Midbrain (tissue), 1 donor: ENCODE data around the gene ADAMTS17.

ENCODE experiments used
- DNase-seq: peaks from one replicate; lab custom pipeline; 2025; lab: John Stamatoyannopoulos, UW

Gene ADAMTS17

DNA sequence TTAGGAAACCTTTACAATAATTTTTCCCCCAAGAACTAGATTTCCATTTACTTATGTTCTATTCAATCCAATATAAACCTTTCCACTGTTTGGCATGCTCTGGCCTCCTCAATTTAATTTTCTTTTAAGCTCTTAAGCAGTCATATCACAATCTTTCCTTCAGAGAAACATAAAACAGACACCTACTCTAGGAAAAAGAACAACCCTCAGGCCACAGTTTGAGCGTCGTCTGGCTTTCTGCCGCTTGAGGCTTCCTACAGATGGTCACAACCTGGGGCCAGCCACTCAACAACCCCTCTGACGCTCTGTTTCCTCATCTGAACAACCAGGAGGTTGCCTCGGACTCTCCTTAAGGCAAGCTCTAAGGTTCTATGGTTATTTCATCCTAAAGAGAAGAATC, 143.3 kb downstream of the ADAMTS17 start:
- DNase-seq = no peak

GRCh38 chr15:100196326-100197058, 145.3 kb downstream of the ADAMTS17 start:
- no peak for DNase-seq

DNA sequence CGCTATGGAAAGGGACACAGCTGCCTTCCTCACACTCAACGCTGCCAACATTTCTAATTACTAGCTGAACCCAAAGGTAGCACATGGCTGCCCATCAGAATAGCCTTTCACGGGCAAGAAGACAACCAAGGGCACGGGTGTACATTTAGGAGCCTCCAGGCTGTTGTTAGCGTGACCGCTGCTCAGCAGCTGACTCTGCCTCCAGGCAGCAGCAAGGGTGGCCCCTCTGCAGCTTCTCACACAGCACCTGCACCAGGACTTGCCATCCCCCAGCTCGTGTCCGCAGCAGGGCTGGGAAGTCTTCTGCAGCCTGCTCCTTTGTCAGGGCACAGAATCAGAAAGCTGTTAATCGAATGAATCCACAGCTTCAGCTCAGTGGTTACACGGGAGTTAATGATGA, 146.8 kb downstream of the ADAMTS17 start:
- no peak for DNase-seq

DNA sequence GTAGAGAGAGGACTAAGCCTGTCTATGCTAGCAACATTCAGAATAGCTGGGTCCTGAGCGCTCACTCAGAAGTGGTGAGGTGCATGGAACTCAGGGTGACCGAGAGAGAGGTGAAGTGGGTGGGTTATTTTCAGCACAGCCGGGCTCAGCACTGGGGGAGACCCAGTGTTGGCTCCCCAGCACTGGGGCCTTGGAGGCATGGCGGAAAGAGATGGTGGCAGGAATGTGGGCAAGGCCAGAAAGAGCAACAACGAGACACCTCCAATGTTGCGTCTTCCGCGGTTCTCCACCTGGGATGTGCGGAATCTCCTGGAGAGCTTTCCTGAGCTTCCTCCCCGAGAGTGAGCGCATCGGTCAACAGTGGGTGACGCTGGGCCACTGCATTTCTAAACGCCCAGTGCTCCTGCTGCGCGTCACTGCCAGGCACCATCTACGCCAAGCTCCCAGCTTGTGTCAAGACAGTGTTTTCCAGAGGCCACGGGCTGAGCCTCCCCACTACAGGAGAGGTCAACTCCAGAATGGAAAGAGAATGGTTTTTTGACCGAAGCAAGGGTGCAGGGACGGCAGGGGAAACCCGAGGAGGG, 148.4 kb downstream of the ADAMTS17 start:
- no peak for DNase-seq

DNA sequence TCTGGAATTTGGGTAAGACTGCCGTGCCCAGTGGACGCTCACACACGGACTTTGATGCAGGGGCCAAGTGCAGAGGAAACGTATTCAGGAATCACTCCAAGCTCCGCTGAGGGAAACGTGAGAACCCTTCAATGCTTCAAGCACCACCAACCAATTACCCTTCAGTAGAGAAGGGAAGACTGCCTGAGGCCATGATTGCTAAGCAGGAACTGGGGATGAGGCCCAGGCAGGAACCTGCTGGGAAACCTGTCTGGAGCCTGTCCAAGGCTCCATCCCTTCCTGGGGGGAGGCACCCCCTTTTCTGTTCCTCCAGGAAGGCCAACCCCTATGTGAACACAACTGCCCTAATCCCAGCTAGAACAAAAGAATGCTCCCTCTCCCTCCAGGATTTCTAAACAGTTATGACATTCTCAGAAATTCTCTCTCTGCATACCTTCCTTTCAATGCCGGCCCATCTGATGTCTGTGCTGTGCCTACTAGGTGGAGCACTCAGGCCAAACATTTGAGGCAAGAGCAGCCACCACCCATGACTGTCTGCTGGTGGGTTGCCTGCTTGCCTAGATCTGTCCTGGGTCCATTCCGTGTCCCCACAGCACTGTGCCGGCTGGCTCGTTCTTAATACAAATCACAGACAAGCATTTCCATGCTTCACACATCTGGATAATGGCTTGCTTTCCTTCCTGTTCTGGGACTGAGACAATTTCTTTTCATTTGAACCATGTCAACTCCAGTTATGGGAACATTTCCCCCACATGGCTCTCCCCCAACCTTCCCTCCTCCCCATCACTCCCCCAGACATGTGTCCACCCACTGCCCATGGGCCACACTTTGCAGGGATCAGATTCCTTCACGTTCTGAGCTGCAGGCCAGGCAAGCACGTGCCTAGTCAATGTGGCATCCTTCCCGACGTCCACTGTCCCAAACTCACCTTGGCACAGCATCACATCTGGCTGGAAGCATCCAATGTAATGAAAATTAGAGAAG, 149.4 kb downstream of the ADAMTS17 start:
- no peak for DNase-seq

GRCh38 chr15:100191161-100191560, 150.6 kb downstream of the ADAMTS17 start:
- DNase-seq = no peak

DNA sequence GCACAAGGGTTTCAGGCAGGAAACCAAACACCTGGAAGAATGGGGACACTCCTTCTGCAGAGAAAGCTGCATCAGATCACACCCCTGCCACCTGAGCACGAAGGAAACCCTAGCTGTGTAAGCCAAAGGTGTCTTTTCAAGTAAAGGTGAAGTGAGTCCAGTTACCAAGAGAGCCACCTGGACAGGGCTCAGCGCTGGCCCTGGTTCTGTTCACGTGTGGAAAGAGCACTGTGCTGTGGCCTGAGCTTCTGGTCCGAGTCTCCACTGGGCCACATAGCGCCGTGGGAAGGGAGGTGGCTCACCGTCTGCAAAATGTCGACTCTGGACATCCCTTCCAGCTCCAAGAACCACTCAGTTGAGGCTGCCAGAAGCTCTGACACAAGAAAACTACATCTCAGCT, 151.1 kb downstream of the ADAMTS17 start:
- DNase-seq = no peak

GRCh38 chr15:100189849-100190248, 151.9 kb downstream of the ADAMTS17 start:
- DNase-seq = no peak

- no peak for DNase-seq
These were observed 152.5 kb downstream of the ADAMTS17 start for GRCh38 chr15:100189319-100189718.

GRCh38 chr15:100187677-100188076, 154.1 kb downstream of the ADAMTS17 start:
- DNase-seq = no peak

- DNase-seq = no peak
These were observed 154.8 kb downstream of the ADAMTS17 start for GRCh38 chr15:100186960-100187359.

DNA sequence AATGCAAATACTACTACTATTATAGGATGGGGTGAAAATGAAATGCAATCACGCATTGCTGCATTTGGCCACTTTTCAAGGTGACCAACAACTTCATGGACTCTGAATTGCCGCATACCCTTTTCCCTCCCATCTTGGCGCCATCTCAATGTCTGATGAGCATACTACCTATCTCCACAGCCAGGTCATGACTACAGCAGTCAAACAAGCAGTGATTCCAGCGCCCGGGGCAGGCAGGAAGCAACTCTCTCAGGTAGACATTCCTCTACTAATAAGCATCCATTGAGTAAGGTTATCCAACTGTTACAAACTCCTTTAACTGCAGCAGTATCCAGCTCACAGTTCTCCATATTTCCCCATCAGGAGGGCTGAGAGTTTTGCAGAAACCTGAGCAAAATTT, 155.4 kb downstream of the ADAMTS17 start:
- DNase-seq = no peak

GRCh38 chr15:100183921-100184495, 157.8 kb downstream of the ADAMTS17 start:
- DNase-seq = no peak

DNA sequence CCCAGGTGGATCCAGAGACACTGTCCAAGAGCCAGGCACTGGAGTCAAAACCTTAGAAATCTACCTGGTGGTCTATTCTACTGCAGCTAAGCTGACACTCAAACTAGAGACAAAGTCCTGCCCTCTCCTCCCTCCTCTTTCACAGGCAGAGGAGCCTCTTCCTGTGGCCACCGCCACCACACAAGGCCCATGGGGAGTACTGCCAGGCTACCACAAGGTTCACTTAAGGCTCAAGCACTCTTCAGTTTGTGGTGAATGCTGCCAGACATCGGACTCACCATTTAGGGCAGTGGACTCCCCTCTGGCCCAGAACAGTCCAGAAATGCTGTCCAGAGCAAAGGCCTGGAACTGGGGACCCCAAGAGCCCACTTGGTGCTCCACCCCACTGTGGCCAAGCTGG, 160.9 kb downstream of the ADAMTS17 start:
- no peak for DNase-seq

DNA sequence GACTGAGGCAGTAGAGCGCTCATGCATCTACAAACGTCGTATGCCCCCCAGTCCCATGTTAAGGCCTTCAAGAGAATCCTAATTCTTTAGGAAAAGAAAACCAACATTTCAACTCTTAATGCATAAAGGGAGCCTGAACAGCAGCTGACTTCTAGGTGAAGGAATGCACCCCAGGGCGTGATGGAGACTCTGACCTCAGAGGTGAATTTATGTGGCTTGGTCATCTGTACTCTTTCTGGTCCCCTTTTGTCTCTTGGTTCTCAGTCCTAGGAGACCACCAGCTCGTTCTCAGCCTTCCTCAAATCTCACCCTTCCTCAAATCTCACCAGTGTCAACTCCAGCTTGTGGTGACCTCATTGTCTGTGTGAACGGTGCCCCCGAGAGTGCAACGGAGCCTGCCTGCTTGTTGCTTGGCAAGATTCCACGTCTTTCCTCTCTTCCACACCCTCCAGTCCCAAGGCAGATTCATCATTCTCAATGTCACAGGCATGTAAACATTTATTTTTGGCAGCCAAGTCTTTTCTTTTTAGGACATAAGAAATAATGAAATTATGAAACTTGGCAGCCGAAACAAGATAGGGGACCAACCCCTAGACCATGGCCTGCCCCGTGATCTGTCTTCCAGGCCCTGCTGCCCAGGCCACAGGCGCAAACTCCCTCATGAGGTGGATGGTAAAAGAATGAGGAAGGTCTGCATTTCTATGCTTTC, 166.2 kb downstream of the ADAMTS17 start:
- no peak for DNase-seq

DNA sequence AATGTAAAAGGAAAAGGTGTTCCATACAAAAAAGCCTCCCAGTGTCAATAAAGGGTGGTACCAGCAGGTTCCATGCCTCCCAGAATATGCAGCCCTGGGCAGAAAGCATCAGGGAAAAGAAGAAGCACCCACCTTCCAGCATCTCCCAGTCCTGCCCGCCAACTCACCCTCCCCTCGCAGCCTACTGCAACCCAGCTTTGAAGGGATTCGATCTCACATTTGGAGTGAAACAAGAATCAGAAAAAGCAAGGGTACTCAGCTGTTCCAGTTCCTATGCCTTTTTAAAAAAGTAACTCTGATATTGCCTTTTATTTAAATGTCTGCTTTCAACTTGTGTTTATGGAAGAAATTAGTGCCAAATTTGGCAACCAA, 166.9 kb downstream of the ADAMTS17 start:
- no peak for DNase-seq

DNA sequence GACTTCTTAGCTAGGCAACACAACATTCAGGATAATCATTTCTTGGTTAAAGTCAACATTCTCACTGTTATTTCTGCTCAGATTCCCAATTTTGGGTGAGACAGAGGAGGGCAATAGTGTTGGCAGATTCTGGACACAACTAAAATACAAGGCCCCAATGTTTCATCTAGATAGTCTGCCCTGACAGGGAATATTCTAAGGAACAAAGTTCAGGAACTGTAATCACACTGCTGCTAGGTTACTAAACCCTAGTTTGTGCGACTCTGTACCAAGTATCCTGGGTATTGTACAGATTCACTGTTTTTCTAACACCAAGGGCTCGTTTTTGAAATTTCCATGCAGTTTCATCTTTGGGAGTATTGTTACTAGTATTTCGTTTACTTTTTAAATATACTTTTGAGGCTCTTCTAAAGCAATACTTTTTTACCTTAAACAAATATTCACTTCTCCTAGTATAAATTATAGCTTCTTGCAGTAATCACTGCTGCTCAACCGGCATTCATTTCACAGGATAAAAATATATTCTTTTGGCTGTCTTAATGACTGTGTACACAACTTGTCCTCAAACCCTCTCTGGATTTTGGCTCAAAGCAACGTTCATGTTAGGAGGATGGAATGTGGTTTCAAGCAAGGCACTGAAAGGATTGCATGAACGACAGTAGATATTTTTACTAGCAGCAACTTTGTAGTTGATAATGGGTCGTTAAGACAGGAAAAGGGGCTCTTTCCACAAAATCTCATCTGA, 167.4 kb downstream of the ADAMTS17 start:
- no peak for DNase-seq

- DNase-seq = no peak
These were observed 169.3 kb downstream of the ADAMTS17 start for GRCh38 chr15:100172356-100173024.

DNA sequence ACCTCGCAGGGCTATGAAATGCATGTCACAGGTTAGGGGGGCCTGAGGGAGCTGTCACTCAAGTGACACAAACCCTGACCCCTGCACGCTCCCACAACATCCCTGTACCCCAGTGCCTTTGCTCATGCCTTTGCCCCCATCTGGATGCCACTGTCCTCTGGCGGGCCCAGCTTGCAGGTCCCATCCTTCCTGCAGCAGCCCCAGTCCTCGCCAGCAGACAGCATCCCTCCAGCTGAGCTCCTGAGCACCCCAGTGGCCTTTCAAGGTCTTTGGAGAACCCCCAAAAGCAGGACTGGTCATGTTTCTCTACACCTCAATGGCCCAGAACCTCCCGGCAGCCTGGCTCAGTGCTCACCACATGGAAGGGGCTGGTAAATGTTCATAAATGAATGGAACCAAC, 170.4 kb downstream of the ADAMTS17 start:
- DNase-seq = no peak
